NB4 (cell line): ENCODE data around the gene DOP1A.

ENCODE experiments used
- MAX ChIP-seq: IDR thresholded peaks from 2 replicates; pipeline ENCODE4 v1.6.1; 2011; ENCODE audit warnings: low read depth, low read length
- POLR2A ChIP-seq: IDR thresholded peaks from 2 replicates; pipeline ENCODE4 v1.6.1; 2011; ENCODE audit warnings: mild to moderate bottlenecking; ENCODE audit not compliant: insufficient read length; ENCODE audit errors: extremely low read depth
- TF ChIP-seq, protein P1 (sequence below): IDR thresholded peaks from one replicate; pipeline ENCODE4 v1.5.1; 2012; ENCODE audit warnings: low read depth, low read length

- TF ChIP-seq MAX = no peak
- TF ChIP-seq, protein P1, sequence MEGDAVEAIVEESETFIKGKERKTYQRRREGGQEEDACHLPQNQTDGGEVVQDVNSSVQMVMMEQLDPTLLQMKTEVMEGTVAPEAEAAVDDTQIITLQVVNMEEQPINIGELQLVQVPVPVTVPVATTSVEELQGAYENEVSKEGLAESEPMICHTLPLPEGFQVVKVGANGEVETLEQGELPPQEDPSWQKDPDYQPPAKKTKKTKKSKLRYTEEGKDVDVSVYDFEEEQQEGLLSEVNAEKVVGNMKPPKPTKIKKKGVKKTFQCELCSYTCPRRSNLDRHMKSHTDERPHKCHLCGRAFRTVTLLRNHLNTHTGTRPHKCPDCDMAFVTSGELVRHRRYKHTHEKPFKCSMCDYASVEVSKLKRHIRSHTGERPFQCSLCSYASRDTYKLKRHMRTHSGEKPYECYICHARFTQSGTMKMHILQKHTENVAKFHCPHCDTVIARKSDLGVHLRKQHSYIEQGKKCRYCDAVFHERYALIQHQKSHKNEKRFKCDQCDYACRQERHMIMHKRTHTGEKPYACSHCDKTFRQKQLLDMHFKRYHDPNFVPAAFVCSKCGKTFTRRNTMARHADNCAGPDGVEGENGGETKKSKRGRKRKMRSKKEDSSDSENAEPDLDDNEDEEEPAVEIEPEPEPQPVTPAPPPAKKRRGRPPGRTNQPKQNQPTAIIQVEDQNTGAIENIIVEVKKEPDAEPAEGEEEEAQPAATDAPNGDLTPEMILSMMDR = no peak
- TF ChIP-seq POLR2A = no peak
These were observed 58.0 kb downstream of the DOP1A start for GRCh38 chr6:83125425-83125824.
